HG03064 (cell line): ENCODE measurements around the gene PRKG1.
"Not testable (repeated sequence)": the region's sequence is repeated elsewhere in the genome, so short reads cannot be mapped to it uniquely, and the experiment has no call there.

Experiments
- ATAC-seq: cut with Tn5 transposase; IDR thresholded peaks from one replicate; pipeline ENCODE4 v1.9.1; 2021; ENCODE audit warnings: low read depth; ENCODE audit not compliant: unreplicated experiment

PRKG1 gene

DNA sequence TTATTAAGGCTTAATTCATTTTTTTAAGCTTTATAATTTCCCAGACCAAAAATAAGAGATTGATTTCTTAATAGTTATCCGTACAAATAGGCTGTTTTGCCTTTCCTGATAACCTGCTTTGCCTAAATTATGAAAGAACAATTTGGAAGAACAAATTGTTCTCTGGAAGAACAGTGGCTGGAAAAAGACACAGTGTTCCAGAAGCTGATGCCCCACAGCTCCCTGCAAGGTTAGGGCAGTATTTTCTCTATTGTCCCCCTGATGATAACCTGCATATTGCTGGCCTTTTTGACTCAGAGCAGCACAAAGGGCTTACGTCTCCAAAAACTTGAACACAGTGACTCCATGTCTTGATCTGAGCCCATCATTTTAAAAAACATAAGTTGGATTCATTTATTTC lies 473.7 kb downstream of the PRKG1 start:
- no peak for ATAC-seq

- ATAC-seq: no peak
These were observed 478.6 kb downstream of the PRKG1 start for GRCh38 chr10:51552879-51553278.

- ATAC-seq: no peak
These were observed 490.7 kb downstream of the PRKG1 start for GRCh38 chr10:51564896-51565510.

DNA sequence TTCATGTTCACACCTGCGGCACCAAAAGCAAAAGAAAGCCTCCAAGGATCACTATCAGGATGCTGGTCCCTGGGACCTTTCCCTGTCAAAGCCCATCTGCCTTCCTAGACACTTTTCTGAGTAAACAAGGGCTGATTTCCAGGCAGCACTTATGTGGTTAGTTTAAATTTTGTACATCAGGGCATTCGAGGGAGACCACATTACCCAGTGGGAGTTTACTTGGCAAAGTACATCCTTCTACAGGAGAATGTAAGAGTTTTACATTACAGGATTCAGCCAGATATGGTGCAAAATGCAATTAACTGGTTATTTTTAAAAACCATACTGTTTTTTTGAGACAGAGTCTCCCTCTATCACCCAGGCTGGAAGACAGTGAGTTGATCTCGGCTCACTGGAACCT lies 493.0 kb downstream of the PRKG1 start:
- ATAC-seq: no peak

DNA sequence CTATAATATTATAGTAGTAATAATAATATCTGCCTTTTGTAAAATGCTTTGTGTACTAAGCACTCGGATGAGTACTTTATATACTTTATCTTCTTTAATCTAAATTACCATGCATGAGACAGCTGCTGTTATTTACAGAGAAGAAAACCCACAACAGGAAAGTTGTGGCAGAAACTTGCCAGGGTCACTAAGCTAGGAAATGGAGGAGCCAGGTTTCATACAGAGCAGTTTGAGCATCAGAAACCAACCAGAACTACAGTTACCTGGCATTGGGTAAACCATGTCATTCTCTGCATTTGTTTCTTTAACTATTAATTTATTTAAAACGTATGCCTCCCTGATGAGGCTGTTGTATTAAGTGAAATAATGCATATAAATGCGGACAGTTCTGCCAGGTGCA lies 495.2 kb downstream of the PRKG1 start:
- ATAC-seq: no peak

GRCh38 chr10:51574248-51575048 lies 500.2 kb downstream of the PRKG1 start:
- ATAC-seq: no peak

DNA sequence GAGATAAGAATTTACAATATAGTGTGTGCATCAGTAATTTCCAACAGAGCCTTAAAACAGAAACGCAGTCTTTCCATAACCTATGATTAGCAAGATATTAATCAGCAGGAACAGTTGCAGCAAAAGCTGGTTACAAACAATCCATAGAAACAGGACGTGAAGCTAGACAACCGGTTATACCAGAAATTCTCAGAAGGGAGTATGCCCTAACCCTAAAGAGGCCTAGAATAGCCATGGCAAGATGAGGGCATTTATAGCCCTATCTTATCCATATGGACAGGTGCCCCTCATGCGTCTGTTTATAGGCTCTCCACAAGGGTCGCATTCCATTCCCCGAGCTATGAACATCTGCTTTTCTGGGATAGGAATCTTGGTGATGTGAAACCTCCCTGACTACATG lies 506.9 kb downstream of the PRKG1 start:
- not testable (repeated sequence) for ATAC-seq

DNA sequence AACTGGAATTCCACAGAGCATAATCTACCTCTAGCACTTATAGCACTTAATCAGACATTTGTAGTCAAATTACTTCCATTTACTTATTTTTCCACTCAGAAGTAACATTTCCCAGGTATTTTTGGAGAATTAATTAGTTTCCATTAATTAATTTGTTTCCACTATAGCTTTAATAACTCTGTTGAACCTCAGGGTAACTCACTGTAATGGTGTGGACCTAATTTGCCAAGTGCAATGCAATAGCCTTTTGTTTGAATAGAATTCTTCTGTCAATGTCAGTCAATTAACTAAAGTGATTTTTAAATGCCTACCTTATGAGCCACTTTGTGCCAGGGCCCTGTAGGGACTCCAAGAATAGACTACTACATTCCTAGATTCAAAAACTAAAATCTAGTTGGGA lies 509.7 kb downstream of the PRKG1 start:
- no peak for ATAC-seq

GRCh38 chr10:51585742-51586141 lies 511.5 kb downstream of the PRKG1 start:
- no peak for ATAC-seq

DNA sequence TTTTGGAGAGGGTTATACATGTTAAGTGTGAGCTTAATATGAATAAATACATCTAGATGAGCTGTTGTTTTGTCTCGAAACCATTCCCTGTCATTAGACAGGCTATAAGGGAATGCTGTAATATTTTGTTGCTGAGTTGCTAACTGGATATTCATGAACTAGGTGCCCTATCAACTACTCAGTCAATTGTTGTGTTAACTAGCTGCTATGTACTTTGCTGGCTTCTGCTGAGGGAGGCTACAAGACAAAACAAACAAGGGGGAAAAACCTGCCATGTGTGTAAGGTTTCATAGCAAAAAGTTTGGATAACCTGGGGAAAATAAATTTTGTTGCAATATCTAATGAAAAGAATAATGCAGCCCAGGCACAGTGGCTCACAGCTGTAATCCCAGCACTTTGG lies 514.7 kb downstream of the PRKG1 start:
- ATAC-seq: no peak

DNA sequence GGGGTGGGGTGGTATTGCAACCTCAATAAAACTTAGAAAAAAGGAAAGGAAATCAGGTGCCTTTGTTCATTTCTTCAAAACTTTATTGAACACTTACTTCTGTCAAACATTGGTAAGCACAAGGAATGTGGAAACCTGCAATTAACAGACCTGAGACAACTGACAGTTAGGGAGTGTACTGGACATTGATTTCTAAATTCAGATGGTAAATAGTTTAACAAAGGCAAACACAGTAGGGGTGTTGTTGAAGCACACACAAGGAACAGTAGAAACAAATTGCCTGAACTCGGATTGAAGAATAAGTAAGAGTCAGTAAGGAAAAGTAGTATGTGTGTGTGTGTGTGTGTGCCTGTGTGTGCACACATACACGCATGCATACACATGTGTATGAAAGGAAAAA lies 516.5 kb downstream of the PRKG1 start:
- ATAC-seq: no peak

- ATAC-seq: no peak
These were observed 522.4 kb downstream of the PRKG1 start for GRCh38 chr10:51596695-51597094.

- no peak for ATAC-seq
These were observed 525.4 kb downstream of the PRKG1 start for GRCh38 chr10:51599647-51600046.

GRCh38 chr10:51602326-51602725 lies 528.0 kb downstream of the PRKG1 start:
- ATAC-seq: no peak

DNA sequence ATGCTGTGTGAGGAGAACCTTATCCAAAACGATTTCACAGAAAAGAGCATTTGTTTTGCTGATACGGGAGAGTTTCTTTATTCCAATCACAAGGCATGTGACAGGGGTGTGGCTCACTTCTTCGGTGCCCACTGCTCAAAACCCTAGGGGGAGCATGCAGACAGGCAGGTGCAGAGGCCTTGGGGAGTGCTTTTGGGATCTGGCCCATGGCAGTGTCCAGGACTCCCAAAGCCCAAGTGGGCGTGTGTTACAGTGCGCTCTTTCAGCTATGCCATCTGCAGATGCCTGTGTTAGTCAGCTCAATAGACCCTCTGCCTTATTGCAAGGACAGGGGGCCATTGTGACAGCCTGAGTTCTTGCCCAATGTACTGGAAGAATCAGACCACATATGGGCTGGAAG lies 530.3 kb downstream of the PRKG1 start:
- ATAC-seq: no peak

GRCh38 chr10:51606825-51607462 lies 532.7 kb downstream of the PRKG1 start:
- peak; percentile 66 for ATAC-seq

GRCh38 chr10:51607463-51607835 lies 533.2 kb downstream of the PRKG1 start:
- no peak for ATAC-seq

DNA sequence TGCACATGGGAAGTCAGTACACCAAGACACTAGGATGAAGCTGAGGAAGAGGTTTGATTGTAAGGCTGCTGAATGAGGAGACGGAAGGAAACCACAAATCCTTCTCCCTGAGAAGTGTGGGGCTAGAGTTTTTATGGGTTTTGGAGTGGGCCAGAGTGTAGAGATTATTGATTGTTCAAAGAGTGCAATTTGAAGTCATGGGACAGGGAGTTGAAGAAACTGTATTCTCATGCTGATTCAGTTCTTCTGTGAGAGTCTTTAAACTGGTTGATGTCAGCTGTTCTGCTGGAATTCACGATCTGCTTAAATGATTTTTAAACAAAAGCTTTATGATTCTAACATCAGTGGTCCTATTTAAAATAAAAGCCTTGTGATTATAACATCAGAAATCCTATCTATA lies 533.9 kb downstream of the PRKG1 start:
- no peak for ATAC-seq

DNA sequence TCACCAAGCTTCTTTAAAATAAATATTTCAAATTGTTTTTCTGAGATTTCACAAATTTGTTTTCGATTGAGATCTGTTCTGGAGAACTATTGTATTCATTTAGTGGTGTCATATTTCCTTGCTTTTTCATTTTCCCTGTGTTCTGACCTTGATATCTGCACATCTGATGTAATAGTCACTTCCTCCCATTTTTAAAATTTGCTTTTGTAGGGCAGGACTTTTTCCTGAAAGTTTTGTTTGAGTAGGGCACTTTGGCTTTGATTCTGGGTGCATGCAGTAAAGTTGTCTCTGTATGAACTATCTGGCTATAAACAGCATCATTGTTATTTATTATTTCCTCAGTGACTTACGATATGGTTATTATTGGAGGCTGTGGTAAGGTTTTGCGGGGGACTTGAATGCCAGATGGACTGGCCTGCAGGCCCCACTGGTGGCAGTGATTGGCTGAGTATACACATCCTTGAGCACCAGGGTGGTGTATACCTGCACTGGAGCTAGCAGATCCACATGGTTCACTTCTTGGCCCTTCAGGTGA lies 541.5 kb downstream of the PRKG1 start:
- no peak for ATAC-seq

DNA sequence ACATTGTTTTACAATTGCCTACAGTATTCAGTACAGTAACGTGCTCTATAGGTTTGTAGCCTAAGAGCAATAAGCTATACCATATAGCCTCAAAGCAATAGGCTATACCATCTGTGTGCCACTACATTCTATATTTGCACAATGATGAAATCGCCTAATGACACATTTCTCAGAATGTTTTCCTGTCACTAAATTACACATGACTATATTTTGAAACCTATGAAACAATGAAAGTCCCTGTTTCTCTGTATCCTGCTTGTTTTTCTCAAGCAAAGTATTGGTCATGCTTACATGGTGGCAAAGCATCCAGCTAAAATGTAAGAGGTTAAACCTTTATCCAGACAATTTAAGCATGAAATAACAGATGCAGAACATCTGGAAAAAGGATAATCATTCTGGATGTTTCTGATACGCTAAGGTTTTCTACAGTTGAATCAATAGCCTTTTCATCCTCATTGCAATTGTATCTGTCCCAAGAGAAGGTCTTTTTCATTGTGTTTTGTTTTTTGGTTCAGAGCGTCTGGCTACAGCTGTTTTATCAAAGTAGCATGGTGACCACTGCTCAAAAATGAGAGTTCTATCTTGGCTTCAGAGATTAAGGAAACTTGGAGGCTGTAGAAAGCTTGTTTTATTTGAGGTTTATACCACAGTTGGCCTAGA lies 543.4 kb downstream of the PRKG1 start:
- no peak for ATAC-seq

GRCh38 chr10:51619365-51619764 lies 545.1 kb downstream of the PRKG1 start:
- ATAC-seq: no peak
